Measurements from ENCODE around the gene TOR1AIP1. TPM values are rescaled to one million over a fixed set of nuclear protein-coding genes. Genes with fewer than 3 reads are reported as not detected.

The TOR1AIP1 gene
- total and polyA plus RNA-seq, 2 of the 4 experiments (the other 2 are of a cell fraction), result 20.7 to 64.5 TPM

- Histone ChIP-seq H3K9me1 (ENCODE audit: insufficient read depth, low read length) (no peaks in the 10 kb centered on the region), H3K4ac (ENCODE audit: low read depth, low read length) (peak overlapping the region; percentile 49), H3K56ac (ENCODE audit: extremely low read depth, insufficient read depth, low read length) (peak overlapping the region; percentile 83; the same call in 1 of the 2 replicates), H3K23ac (ENCODE audit: low read depth, low read length) (peak overlapping the region; percentile 86; the same call in 1 of the 2 replicates), H3K4me1 (ENCODE audit: control insufficient read depth, insufficient read depth, low read length) (no peaks in the 10 kb centered on the region), H3K14ac (replicated peaks; ENCODE audit: low read depth, low read length) (peak overlapping the region; percentile 77), H3K36me3 (ENCODE audit: control insufficient read depth, insufficient read depth, low read length) (peaks cover 4% of the 10 kb centered on the region; the same call in 1 of the 2 replicates), H3K9me3 (ENCODE audit: control insufficient read depth, insufficient read depth, low read length) (no peaks in the 10 kb centered on the region), H2AK9ac (replicated peaks; ENCODE audit: low read depth, low read length, poor library complexity) (no peak overlapping the region), H3K18ac (ENCODE audit: low read depth, low read length) (no peak overlapping the region), H4K91ac (ENCODE audit: insufficient read depth, low read depth, low read length) (no peak overlapping the region), H4K5ac (ENCODE audit: low read depth, low read length) (peak overlapping the region; percentile 4; the same call in 1 of the 2 replicates), H4K20me1 (ENCODE audit: insufficient read depth, low read length) (peaks cover 8% of the 10 kb centered on the region), H2BK120ac (ENCODE audit: low read depth, low read length) (no peak overlapping the region; the same call in 1 of the 2 replicates), H2AFZ (replicated peaks; ENCODE audit: low read length, poor library complexity) (no peak overlapping the region), H2BK20ac (ENCODE audit: low read depth, low read length) (no peak overlapping the region), H2AK5ac (ENCODE audit: low read depth, low read length) (peak overlapping the region; percentile 27; the same call in 1 of the 2 replicates), H4K8ac (ENCODE audit: low read depth in 2 of 2, low read length in 2 of 2) (peak overlapping the region in 1 of 2 experiments; percentile 45; a peak in 2 of 4 replicates), H2BK15ac (ENCODE audit: low read depth, low read length) (no peak overlapping the region), H3K27me3 (ENCODE audit: control insufficient read depth, insufficient read depth, low read length) (no peaks in the 10 kb centered on the region), H2BK5ac (ENCODE audit: low read depth, low read length, poor library complexity, severe bottlenecking) (peak overlapping the region; percentile 76), H3K9ac (ENCODE audit: low read depth, low read length) (peak overlapping the region; percentile 83), H3K4me3 (ENCODE audit: insufficient read depth, low read depth, low read length) (peak overlapping the region; percentile 68), H3K79me1 (ENCODE audit: low read depth in 1 of 2, low read length in 2 of 2) (peaks cover 8 to 29% of the 10 kb centered on the region in 2 experiments; a peak in 3 of 4 replicates), H3K4me2 (ENCODE audit: low read depth, low read length) (peak overlapping the region; percentile 99), H3K27ac (ENCODE audit: insufficient read depth, low read length) (0 out of 2 replicates have a peak overlapping the region, but pooled peaks have one; percentile 16)
- TF ChIP-seq USF2 (IDR thresholded peaks at IDR 0.05; ENCODE audit: low read depth, low read length), result no peak
- no peak for TF ChIP-seq SMC3 (IDR thresholded peaks at IDR 0.05; ENCODE audit: low read depth, low read length)
- no peak for TF ChIP-seq RFX5 (IDR thresholded peaks at IDR 0.05; ENCODE audit: low read depth, low read length)
- TF ChIP-seq MAFK (IDR thresholded peaks at IDR 0.05; ENCODE audit: low read depth, low read length), result no peak
- no peak for TF ChIP-seq CTCF (conservative IDR thresholded peaks at IDR 0.05; ENCODE audit: low read depth, low read length)
- TF ChIP-seq MAZ (IDR thresholded peaks at IDR 0.05; ENCODE audit: borderline replicate concordance, low read depth, low read length), result no peak
- no peak for TF ChIP-seq CHD1 (IDR thresholded peaks at IDR 0.05; ENCODE audit: low read depth, low read length)
- TF ChIP-seq POLR2A (IDR thresholded peaks at IDR 0.05; ENCODE audit: low read depth, low read length), result no peak
- TF ChIP-seq CEBPB (IDR thresholded peaks at IDR 0.05; ENCODE audit: low read depth, low read length), result no peak
- TF ChIP-seq ELK1 (IDR thresholded peaks at IDR 0.05; ENCODE audit: borderline replicate concordance, low read depth, low read length), result no peak
- ATAC-seq (ENCODE audit: low read depth) (no peak), DNase-seq (peak; percentile 42)
- dilution Hi-C loops (cut with HindIII; ENCODE audit: low sequenced_read_pairs, unreplicated experiment), result no loop called here
- in situ Hi-C loops (cut with MboI; ENCODE audit: low sequenced_read_pairs), result no loop called here
- ChIA-PET CTCF (no interaction called here), POLR2A (ENCODE audit: unreplicated experiment) (no interaction called here)
- 20% methylated on average over 2 of the region's 4 CpGs; no CpG with 5 or more reads in 1 of the 2 experiments for WGBS, 2 experiments (ENCODE audit: extremely low coverage in 2 of 2, insufficient read length in 1 of 2)
- intact Hi-C loops (cut with micrococcal nuclease), result loop anchor here (5.0 kb wide), 3 partner anchors 69 to 294 kb away; partner anchors contain the start of gene CEP350
- BruUV-seq (replicated peaks), result no TSS peak
Measured at GRCh38 chr1:179883745-179884138, 1.7 kb downstream of the TOR1AIP1 start.

Data from IMR-90 (cell line).